T-helper 17 cell (primary cell): Measurements from ENCODE around the gene ATAD3B. TPM values are rescaled to one million over a fixed set of nuclear protein-coding genes. Genes with fewer than 3 reads are reported as not detected.
"Not testable (repeated sequence)": the region's sequence is repeated elsewhere in the genome, so short reads cannot be mapped to it uniquely, and the experiment has no call there.

Experiments
- ATAC-seq: fragments of 150-1000 bp; cut with Tn5 transposase; 2 replicates; pipeline ENCODE4 v1.10.0; 2021; ENCODE audit warnings: mild to moderate bottlenecking, moderate library complexity
- DNase-seq, 3 donors: peaks; one replicate each; pipeline versions ENCODE4 v3.0.0 to v3.0.0-alpha.2; 2020 to 2021
- H3K9me3 ChIP-seq: one replicate; pipeline ENCODE4 v1.7.0; 2013; ENCODE audit warnings: low read length, mild to moderate bottlenecking; ENCODE audit not compliant: control insufficient read depth, poor library complexity, severe bottlenecking
- H3K27ac Mint-ChIP-seq: one replicate; pipeline ENCODE4 v1.8.0; 2022; ENCODE audit warnings: mild to moderate bottlenecking, moderate library complexity, mixed read lengths
- H3K27me3 Mint-ChIP-seq: one replicate; pipeline ENCODE4 v1.8.0; 2022; ENCODE audit warnings: mixed read lengths
- H3K36me3 Mint-ChIP-seq: one replicate; pipeline ENCODE4 v1.8.0; 2022; ENCODE audit warnings: low read depth, mixed read lengths
- H3K4me1 Mint-ChIP-seq: one replicate; pipeline ENCODE4 v1.8.0; 2022; ENCODE audit warnings: mild to moderate bottlenecking, mixed read lengths
- H3K4me3 Mint-ChIP-seq: one replicate; pipeline ENCODE4 v1.8.0; 2022; ENCODE audit warnings: mild to moderate bottlenecking, moderate library complexity, mixed read lengths
- total RNA-seq, 4 donors: library from RNA in 2 of 4; stranded (reverse) in 2 of 4; gene quantifications; one replicate each; pipeline ENCODE4 v1.2.3 and lab custom pipeline; 2022 to 2026

ATAD3B gene
- total RNA-seq, 2 donors from 2014 or later = 41.7 to 45.1 TPM

- H3K4me3 Mint-ChIP-seq = no peak overlapping the region
These were observed 35.7 kb downstream of the ATAD3B start for GRCh38 chr1:1507305-1507704.

GRCh38 chr1:1508775-1509464, 37.4 kb downstream of the ATAD3B start:
- not testable (repeated sequence) for H3K9me3 ChIP-seq, H3K27ac Mint-ChIP-seq, ATAC-seq, H3K27me3 Mint-ChIP-seq, DNase-seq, H3K4me3 Mint-ChIP-seq, H3K36me3 Mint-ChIP-seq
- peaks cover 19% of the 10 kb centered on the region for H3K4me1 Mint-ChIP-seq

More at GRCh38 chr1:1507305-1507704, 35.7 kb downstream of the ATAD3B start:
- Mint-ChIP-seq H3K36me3 (peaks cover 3% of the 10 kb centered on the region), H3K27ac (peak overlapping the region; percentile 37), H3K4me1 (peaks cover 17% of the 10 kb centered on the region), H3K27me3 (no peaks in the 10 kb centered on the region)
- DNase-seq (no peak), ATAC-seq (no peak)
- H3K9me3 ChIP-seq = no peaks in the 10 kb centered on the region

DNA sequence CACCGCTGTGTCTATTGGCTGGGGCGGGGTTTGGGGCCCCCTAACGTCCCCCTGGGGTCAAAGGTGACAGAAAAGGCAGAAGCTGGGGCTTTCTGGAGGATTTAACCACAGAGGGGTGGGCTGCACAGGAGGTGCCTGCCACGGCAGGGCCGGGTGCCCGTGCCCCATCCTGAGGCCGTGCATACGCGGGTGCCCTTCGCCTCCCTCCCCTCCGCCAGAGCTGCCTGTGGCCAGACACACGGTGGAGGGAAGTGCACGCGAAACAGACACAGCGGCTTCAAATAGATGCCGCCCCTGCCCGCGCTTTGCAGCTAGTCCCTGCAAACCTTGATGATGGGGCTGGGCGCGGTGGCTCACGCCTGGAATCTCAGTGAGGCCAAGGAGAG, 37.9 kb downstream of the ATAD3B start:
- DNase-seq, H3K27me3 Mint-ChIP-seq, H3K36me3 Mint-ChIP-seq: not testable (repeated sequence)

DNA sequence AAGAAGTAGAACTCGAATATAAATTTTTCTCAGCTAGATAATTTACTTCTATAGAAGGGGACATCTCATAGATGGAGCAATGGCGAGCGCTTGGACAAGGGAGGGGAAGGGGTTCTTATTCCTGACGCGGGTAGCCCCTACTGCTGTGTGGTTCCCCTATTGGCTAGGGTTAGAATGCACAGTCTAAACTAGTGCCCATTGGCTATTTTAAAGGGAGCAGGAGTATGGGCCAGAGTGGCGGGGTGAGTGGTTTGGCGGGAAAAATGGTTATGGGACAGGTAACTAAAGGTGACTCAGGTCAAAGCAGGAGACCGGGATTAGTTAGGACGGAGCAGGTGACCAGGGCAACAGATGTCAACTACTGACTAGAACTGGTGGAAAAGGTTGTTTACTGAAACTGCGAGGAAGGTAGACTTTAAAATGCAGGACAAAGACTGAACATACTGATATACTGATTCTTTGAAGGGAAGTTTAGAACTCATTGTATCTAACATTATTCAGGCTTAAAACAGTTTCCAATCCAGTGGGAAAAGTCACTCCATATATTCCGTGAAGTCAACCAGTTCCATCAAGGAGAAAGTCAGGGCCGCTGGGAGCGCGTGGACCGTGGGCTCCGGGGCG, 39.5 kb downstream of the ATAD3B start:
- no peak for DNase-seq
- ATAC-seq = no peak
- Mint-ChIP-seq H3K4me3 (peak overlapping the region; percentile 95), H3K4me1 (peaks cover 9% of the 10 kb centered on the region), H3K27me3 (no peaks in the 10 kb centered on the region), H3K27ac (peak overlapping the region; percentile 95), H3K36me3 (peaks cover 3% of the 10 kb centered on the region)
- no peaks in the 10 kb centered on the region for H3K9me3 ChIP-seq

More for the DNA sequence above, 37.9 kb downstream of the ATAD3B start:
- peaks cover 19% of the 10 kb centered on the region for H3K4me1 Mint-ChIP-seq
- H3K27ac Mint-ChIP-seq, ATAC-seq, H3K9me3 ChIP-seq, H3K4me3 Mint-ChIP-seq: not testable (repeated sequence)

GRCh38 chr1:1511533-1512285, 40.1 kb downstream of the ATAD3B start, which contains the start of gene ATAD3A:
TSS of gene ATAD3A (plus strand) at chr1:1512162. CDS start at chr1:1512269, 107 bp downstream.
- Mint-ChIP-seq H3K4me1 (peaks cover 9% of the 10 kb centered on the region), H3K27ac (peak within 1 kb of the TSS; percentile 95), H3K4me3 (peak within 1 kb of the TSS; percentile 95), H3K27me3 (no peaks in the 10 kb centered on the region), H3K36me3 (peaks cover 3% of the 10 kb centered on the region)
- H3K9me3 ChIP-seq = no peaks in the 10 kb centered on the region
- peak; percentile 90 to 93 (median 93) for DNase-seq
- ATAC-seq = peak; percentile 94

- peak overlapping the region; percentile 67 for H3K4me3 Mint-ChIP-seq
- H3K27ac Mint-ChIP-seq, H3K36me3 Mint-ChIP-seq, H3K4me1 Mint-ChIP-seq, H3K27me3 Mint-ChIP-seq, DNase-seq, H3K9me3 ChIP-seq: not testable (repeated sequence)
- peak; percentile 21 for ATAC-seq
These were observed 40.9 kb downstream of the ATAD3B start for GRCh38 chr1:1512425-1512824.

- peak overlapping the region; percentile 73 for H3K4me3 Mint-ChIP-seq
- DNase-seq, H3K27ac Mint-ChIP-seq, H3K9me3 ChIP-seq, ATAC-seq, H3K4me1 Mint-ChIP-seq, H3K27me3 Mint-ChIP-seq, H3K36me3 Mint-ChIP-seq: not testable (repeated sequence)
These were observed 42.1 kb downstream of the ATAD3B start for GRCh38 chr1:1513675-1514074.

DNA sequence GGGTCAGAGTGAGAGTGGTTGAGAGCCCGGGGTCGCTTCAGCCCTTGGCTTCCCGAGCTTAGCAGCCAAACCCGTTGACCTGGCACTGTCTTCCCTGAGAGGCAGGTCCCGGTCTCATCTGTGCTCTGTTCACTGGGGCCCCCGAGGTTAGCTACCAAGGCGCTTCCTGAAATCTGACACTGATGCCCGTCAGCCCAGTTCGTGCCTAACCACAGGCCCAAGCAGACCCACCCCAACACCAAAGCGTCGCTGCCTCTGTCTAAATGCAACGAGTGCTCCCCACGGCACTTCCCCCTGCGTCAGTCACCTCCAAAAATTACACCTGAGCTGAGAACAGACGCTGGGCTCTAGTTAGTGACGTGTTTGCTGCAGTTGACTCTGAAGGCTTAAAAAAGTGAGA, 42.8 kb downstream of the ATAD3B start:
- H3K27me3 Mint-ChIP-seq, H3K4me3 Mint-ChIP-seq, H3K4me1 Mint-ChIP-seq, H3K36me3 Mint-ChIP-seq, H3K9me3 ChIP-seq, DNase-seq, H3K27ac Mint-ChIP-seq, ATAC-seq: not testable (repeated sequence)

- not testable (repeated sequence) for H3K9me3 ChIP-seq, ATAC-seq, H3K4me3 Mint-ChIP-seq, H3K27ac Mint-ChIP-seq, H3K27me3 Mint-ChIP-seq, H3K4me1 Mint-ChIP-seq, H3K36me3 Mint-ChIP-seq, DNase-seq
These were observed 45.4 kb downstream of the ATAD3B start for GRCh38 chr1:1516923-1517322.

GRCh38 chr1:1517973-1518620, 46.5 kb downstream of the ATAD3B start:
- Mint-ChIP-seq H3K36me3 (no peaks in the 10 kb centered on the region), H3K4me1 (peaks cover 2% of the 10 kb centered on the region), H3K27me3 (no peaks in the 10 kb centered on the region), H3K4me3 (no peak overlapping the region), H3K27ac (no peak overlapping the region)
- DNase-seq (no peak), ATAC-seq (no peak)
- no peaks in the 10 kb centered on the region for H3K9me3 ChIP-seq

DNA sequence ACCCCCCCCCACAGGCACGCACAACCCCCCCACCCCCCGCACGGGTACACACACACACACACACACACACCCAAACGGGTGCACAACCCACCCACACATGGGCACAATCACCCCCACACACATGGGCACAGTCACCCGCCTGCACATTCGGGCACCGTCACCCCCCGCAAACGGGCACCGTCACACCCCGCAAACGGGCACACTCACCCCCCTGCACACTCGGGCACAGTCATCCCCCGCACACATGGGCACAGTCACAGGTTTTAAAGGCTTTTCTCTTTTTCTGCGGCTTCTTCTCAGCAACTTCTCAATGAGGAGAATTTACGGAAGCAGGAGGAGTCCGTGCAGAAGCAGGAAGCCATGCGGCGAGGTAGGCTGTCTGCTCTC, 47.0 kb downstream of the ATAD3B start:
- not testable (repeated sequence) for ATAC-seq, H3K4me1 Mint-ChIP-seq, DNase-seq, H3K36me3 Mint-ChIP-seq, H3K27ac Mint-ChIP-seq, H3K4me3 Mint-ChIP-seq, H3K27me3 Mint-ChIP-seq, H3K9me3 ChIP-seq

DNA sequence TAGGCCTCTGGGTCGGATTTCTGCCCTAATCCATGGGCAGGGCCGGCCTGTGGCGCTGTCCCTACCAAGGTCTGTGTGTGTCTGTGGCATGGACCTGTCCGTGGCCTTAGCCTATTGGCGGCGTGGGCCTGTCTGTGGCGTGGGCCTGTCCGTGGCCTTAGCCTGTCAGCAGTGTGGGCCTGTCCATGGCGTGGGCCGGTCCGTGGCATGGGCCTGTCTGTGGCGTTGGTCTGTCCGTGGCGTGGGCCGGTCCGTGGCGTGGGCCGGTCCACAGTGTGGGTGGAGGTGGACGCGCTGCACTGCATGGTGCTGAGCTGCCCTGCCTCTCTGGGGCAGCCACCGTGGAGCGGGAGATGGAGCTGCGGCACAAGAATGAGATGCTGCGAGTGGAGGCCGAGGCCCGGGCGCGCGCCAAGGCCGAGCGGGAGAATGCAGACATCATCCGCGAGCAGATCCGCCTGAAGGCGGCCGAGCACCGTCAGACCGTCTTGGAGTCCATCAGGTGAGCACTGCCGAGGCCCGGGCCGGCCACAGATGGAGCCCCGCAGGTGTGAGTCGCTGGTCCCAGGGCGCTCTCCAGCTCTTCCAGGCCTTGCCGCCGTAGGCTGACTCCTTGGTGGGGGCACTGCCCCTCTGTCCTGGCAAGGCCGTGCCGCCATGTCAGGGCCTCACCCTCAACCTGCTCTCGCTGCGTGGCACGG, 48.4 kb downstream of the ATAD3B start:
- not testable (repeated sequence) for H3K4me3 Mint-ChIP-seq, DNase-seq, H3K4me1 Mint-ChIP-seq, H3K27ac Mint-ChIP-seq, H3K36me3 Mint-ChIP-seq, ATAC-seq, H3K27me3 Mint-ChIP-seq, H3K9me3 ChIP-seq
